H1 (cell line): ENCODE measurements around the gene MATN1. TPM values are rescaled to one million over a fixed set of nuclear protein-coding genes. Genes with fewer than 3 reads are reported as not detected.

Source experiments
- ASH2L ChIP-seq: fragments of 200-600, 300-600 bp; sonication (generic); IDR thresholded peaks from one replicate; pipeline ENCODE4 v1.7.1; 2017; ENCODE audit warnings: low read length
- POU5F1 ChIP-seq: IDR thresholded peaks from 2 replicates; pipeline ENCODE4 v1.6.1; 2011; ENCODE audit warnings: low read depth, mild to moderate bottlenecking, low read length, moderate library complexity
- polyA plus RNA-seq, 7 experiments: library from polyadenylated mRNA; depleted of rRNA in 3 of 7; stranded (reverse) in 5 of 7; unstranded in 2 of 7; fragments of >200 nt in 5 of 7; fragments of 200-250 nt in 2 of 7; gene quantifications; 1 replicate in 5 of 7; 2 replicates in 1 of 7; 4 replicates in 1 of 7; pipeline versions ENCODE4 v1.2.1 to v1.2.3, GENCODE V29; 2011 to 2013; ENCODE audit warnings: missing spikeins in 2 of 7, mixed read lengths in 2 of 7
- total RNA-seq: library from RNA; stranded (reverse); fragmentation: NEBNext Ultra II Directional; extraction: Animal tissue kit (Norgen Biotek cat#: 25700); gene quantifications from 2 replicates; pipeline ENCODE4 v1.2.1, GENCODE V29; 2021

The MATN1 gene
- total and polyA plus RNA-seq, 2 of the 8 experiments (the other 6 are each of a cell fraction or from before 2014, with no cell fraction given) = 0.12 to 0.28 TPM

- no peak for TF ChIP-seq POU5F1
- TF ChIP-seq ASH2L = no peak
These were observed 2.2 kb upstream of the MATN1 start (continued) for GRCh38 chr1:30725450-30726095.
